K562 (cell line): ENCODE data around the gene GALNT12. TPM values are rescaled to one million over a fixed set of nuclear protein-coding genes. Genes with fewer than 3 reads are reported as not detected.

Experiments used
- ADNP ChIP-seq: fragments of 200-800 bp; sonication (Bioruptor generic); IDR thresholded peaks from 2 replicates; pipeline ENCODE4 v1.6.1; 2016; ENCODE audit warnings: missing genetic modification characterization, missing compliant biosample characterization
- GMEB1 ChIP-seq: fragments of 250-450 bp; sonication (Bioruptor Pico); IDR thresholded peaks from 2 replicates; pipeline ENCODE4 v1.4.0; 2020; ENCODE audit warnings: mild to moderate bottlenecking
- ILK ChIP-seq: fragments of 450-650 bp; IDR thresholded peaks from 2 replicates; pipeline ENCODE4 v1.6.1; 2016; ENCODE audit warnings: missing genetic modification characterization, low read depth, mild to moderate bottlenecking, missing compliant biosample characterization, moderate library complexity, borderline replicate concordance
- LEF1 ChIP-seq: fragments of 450-650 bp; IDR thresholded peaks from 2 replicates; pipeline ENCODE4 v1.6.1; 2016; ENCODE audit warnings: mild to moderate bottlenecking
- MAFK ChIP-seq: IDR thresholded peaks from 2 replicates; pipeline ENCODE4 v1.6.1; 2011; ENCODE audit warnings: low read length, improper control_type of control experiment
- POLR2B ChIP-seq: fragments of 450-650 bp; IDR thresholded peaks from 2 replicates; pipeline ENCODE4 v1.6.1; 2018; ENCODE audit warnings: low read depth; ENCODE audit not compliant: partially characterized antibody
- PPARD ChIP-seq: fragments of 250-450 bp; sonication (Bioruptor Pico); IDR thresholded peaks from 2 replicates; pipeline ENCODE4 v1.8.0; 2022; ENCODE audit warnings: inconsistent platforms, mild to moderate bottlenecking, moderate library complexity
- SMARCC2 ChIP-seq: fragments of 450-650 bp; IDR thresholded peaks from 2 replicates; pipeline ENCODE4 v1.6.1; 2017; ENCODE audit warnings: antibody characterized with exemption, moderate library complexity, mild to moderate bottlenecking, low read depth
- SRSF3 ChIP-seq: fragments of 200-400 bp; formaldehyde crosslinking; IDR thresholded peaks from 2 replicates; pipeline ENCODE4 v1.6.1; 2016; ENCODE audit warnings: mild to moderate bottlenecking, low read length, moderate library complexity; ENCODE audit not compliant: insufficient read depth
- TAF7 ChIP-seq: fragments of 450-650 bp; IDR thresholded peaks from 2 replicates; pipeline ENCODE4 v1.6.1; 2016; ENCODE audit warnings: missing genetic modification characterization, missing compliant biosample characterization
- UBTF ChIP-seq, 2 experiments: IDR thresholded peaks; 2 replicates each; pipeline ENCODE4 v1.6.1; 2012; ENCODE audit warnings: improper control_type of control experiment in 2 of 2, low read depth in 2 of 2, low read length in 2 of 2, borderline replicate concordance in 1 of 2
- USF1 ChIP-seq: sonication (generic); formaldehyde crosslinking; IDR thresholded peaks from 2 replicates; pipeline ENCODE4 v1.9.0; 2022; ENCODE audit warnings: mild to moderate bottlenecking, missing genetic modification reagents
- ZNF217 ChIP-seq: sonication (generic); formaldehyde crosslinking; IDR thresholded peaks from 2 replicates; pipeline ENCODE4 v1.8.0; 2022; ENCODE audit warnings: mild to moderate bottlenecking, missing genetic modification reagents
- ZNF23 ChIP-seq: fragments of 250-450 bp; sonication (Bioruptor Pico); IDR thresholded peaks from 2 replicates; pipeline ENCODE4 v1.4.0; 2020; ENCODE audit warnings: mild to moderate bottlenecking
- ZNF253 ChIP-seq: fragments of 250-450 bp; sonication (Bioruptor Pico); conservative IDR thresholded peaks from 2 replicates; pipeline ENCODE4 v1.6.1; 2021; ENCODE audit warnings: mild to moderate bottlenecking
- ZNF274 ChIP-seq: IDR thresholded peaks from 2 replicates; pipeline ENCODE4 v1.6.1; 2011; ENCODE audit warnings: low read depth, mild to moderate bottlenecking, low read length, moderate library complexity, borderline replicate concordance
- ZNF655 ChIP-seq: fragments of 250-450 bp; sonication (Bioruptor Pico); IDR thresholded peaks from 2 replicates; pipeline ENCODE4 v1.5.0; 2021
- ZNF778 ChIP-seq: fragments of 450-650 bp; formaldehyde crosslinking; IDR thresholded peaks from 2 replicates; pipeline ENCODE4 v1.4.0; 2020; ENCODE audit warnings: mild to moderate bottlenecking, moderate library complexity
- polyA plus RNA-seq, 8 experiments: library from polyadenylated mRNA; depleted of rRNA in 4 of 8; stranded (reverse) in 5 of 8; unstranded in 3 of 8; fragments of >200 nt; fragmentation: Nextera tagmentation in 2 of 8; fragmentation: Illumina TruSeq in 1 of 8; extraction: Ambion mirVana in 2 of 8; extraction: Trizol in 1 of 8; gene quantifications; 2 replicates each; pipeline versions ENCODE4 v1.2.1 to v1.2.3, GENCODE V29; 2011 to 2014; ENCODE audit warnings: inconsistent platforms in 1 of 8, missing spikeins in 1 of 8
- total RNA-seq, 7 experiments: library from RNA; depleted of rRNA in 6 of 7; stranded (reverse); fragments of >200 nt in 6 of 7; fragmentation: Illumina TruSeq in 2 of 7; extraction: Trizol in 2 of 7; gene quantifications; 2 replicates each; pipeline versions ENCODE4 v1.2.1 to v1.2.3, GENCODE V29; 2011 to 2021; ENCODE audit warnings: low replicate concordance in 1 of 7
- TF ChIP-seq, protein P1 (sequence below): fragments of 250-450 bp; sonication (Bioruptor Pico); IDR thresholded peaks from 2 replicates; pipeline ENCODE4 v1.4.0; 2020; ENCODE audit warnings: mild to moderate bottlenecking, moderate library complexity

GALNT12 gene
- total and polyA plus RNA-seq, 9 of the 15 experiments (the other 6 are each of a cell fraction or from before 2014, with no cell fraction given), result 29.7 to 82.9 (median 44.2) TPM

DNA sequence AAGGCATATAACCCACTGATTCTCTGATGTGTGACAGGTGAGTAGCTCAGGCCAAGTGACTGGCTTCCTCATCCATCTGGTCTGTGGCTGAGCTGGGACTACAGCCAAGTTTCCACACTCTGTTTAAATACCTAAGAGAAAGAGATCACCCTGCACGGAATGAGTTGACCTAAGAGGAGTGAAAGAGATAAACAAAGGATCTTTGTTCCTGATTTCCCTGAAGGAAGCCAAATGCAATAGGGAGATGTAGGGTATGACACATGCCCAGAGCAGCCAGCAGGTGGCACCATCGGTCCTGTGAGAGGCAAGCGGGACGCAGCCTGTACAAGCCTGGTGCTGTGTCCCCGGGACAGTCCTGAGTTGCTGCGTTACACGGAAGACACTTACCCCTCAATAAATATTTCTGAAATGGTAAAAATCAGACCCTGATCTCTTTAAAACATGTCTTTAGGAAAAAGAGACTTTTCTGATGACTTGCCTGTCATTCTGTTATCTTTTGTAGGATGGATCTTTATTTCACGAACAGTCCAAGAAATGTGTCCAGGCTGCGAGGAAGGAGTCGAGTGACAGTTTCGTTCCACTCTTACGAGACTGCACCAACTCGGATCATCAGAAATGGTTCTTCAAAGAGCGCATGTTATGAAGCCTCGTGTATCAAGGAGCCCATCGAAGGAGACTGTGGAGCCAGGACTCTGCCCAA lies 41.1 kb downstream of the GALNT12 start (continued):
- no peak for TF ChIP-seq TAF7 (tag)
- TF ChIP-seq ADNP, result no peak
- no peak for TF ChIP-seq USF1 (CRISPR knock-in tag)
- no peak for TF ChIP-seq LEF1
- no peak for TF ChIP-seq PPARD (CRISPR knock-in tag)
- TF ChIP-seq SRSF3, result no peak
- TF ChIP-seq, protein P1, sequence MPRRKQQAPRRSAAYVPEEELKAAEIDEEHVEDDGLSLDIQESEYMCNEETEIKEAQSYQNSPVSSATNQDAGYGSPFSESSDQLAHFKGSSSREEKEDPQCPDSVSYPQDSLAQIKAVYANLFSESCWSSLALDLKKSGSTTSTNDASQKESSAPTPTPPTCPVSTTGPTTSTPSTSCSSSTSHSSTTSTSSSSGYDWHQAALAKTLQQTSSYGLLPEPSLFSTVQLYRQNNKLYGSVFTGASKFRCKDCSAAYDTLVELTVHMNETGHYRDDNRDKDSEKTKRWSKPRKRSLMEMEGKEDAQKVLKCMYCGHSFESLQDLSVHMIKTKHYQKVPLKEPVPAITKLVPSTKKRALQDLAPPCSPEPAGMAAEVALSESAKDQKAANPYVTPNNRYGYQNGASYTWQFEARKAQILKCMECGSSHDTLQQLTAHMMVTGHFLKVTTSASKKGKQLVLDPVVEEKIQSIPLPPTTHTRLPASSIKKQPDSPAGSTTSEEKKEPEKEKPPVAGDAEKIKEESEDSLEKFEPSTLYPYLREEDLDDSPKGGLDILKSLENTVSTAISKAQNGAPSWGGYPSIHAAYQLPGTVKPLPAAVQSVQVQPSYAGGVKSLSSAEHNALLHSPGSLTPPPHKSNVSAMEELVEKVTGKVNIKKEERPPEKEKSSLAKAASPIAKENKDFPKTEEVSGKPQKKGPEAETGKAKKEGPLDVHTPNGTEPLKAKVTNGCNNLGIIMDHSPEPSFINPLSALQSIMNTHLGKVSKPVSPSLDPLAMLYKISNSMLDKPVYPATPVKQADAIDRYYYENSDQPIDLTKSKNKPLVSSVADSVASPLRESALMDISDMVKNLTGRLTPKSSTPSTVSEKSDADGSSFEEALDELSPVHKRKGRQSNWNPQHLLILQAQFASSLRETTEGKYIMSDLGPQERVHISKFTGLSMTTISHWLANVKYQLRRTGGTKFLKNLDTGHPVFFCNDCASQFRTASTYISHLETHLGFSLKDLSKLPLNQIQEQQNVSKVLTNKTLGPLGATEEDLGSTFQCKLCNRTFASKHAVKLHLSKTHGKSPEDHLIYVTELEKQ (CRISPR knock-in tag), result no peak
- TF ChIP-seq POLR2B, result no peak
- peak; percentile 37 to 44; a peak in 1 of 4 replicates for TF ChIP-seq UBTF (IDR thresholded peaks at IDR 0.05; ENCODE audit: borderline replicate concordance in 1 of 2, low read depth in 2 of 2, low read length in 2 of 2)
- no peak for TF ChIP-seq GMEB1 (CRISPR knock-in tag)
- no peak for TF ChIP-seq ZNF778 (CRISPR knock-in tag)
- TF ChIP-seq ILK (tag), result no peak
- no peak for TF ChIP-seq ZNF253 (CRISPR knock-in tag)
- no peak for TF ChIP-seq MAFK
- TF ChIP-seq ZNF217, result no peak
- no peak for TF ChIP-seq ZNF23
- no peak for TF ChIP-seq ZNF655
- no peak for TF ChIP-seq ZNF274
- TF ChIP-seq SMARCC2, result no peak
